Duodenal mucosa (tissue), 2 donors: ENCODE measurements around the gene SORBS2.

Experiments used
- H3K27ac ChIP-seq: one replicate; pipeline ENCODE4 v1.7.0; 2013; ENCODE audit warnings: low read depth, low read length
- H3K27me3 ChIP-seq, 2 donors: one replicate each; pipeline ENCODE4 v1.7.0; 2013; ENCODE audit warnings: low read length in 2 of 2, control low read depth in 1 of 2; ENCODE audit not compliant: insufficient read depth in 2 of 2, control insufficient read depth in 1 of 2
- H3K36me3 ChIP-seq, 2 donors: one replicate each; pipeline ENCODE4 v1.7.0; 2013; ENCODE audit warnings: low read length in 2 of 2, control low read depth in 1 of 2; ENCODE audit not compliant: insufficient read depth in 2 of 2, control insufficient read depth in 1 of 2
- H3K4me1 ChIP-seq, 2 donors: one replicate each; pipeline ENCODE4 v1.7.0; 2013; ENCODE audit warnings: low read length in 2 of 2, control low read depth in 1 of 2; ENCODE audit not compliant: insufficient read depth in 2 of 2, control insufficient read depth in 1 of 2
- H3K4me3 ChIP-seq, 2 donors: one replicate each; pipeline ENCODE4 v1.7.0; 2013; ENCODE audit warnings: low read length in 2 of 2, low read depth in 1 of 2
- H3K9ac ChIP-seq, 2 donors: one replicate each; pipeline ENCODE4 v1.7.0; 2013; ENCODE audit warnings: low read length in 2 of 2, low read depth in 1 of 2
- H3K9me3 ChIP-seq, 2 donors: one replicate each; pipeline ENCODE4 v1.7.0; 2013; ENCODE audit warnings: low read length in 2 of 2, control low read depth in 1 of 2; ENCODE audit not compliant: control insufficient read depth in 1 of 2

SORBS2 gene

GRCh38 chr4:185801471-185801870 lies 10.5 kb downstream of the SORBS2 start:
- H3K4me1 ChIP-seq: no peaks in the 10 kb centered on the region
- H3K36me3 ChIP-seq: no peaks in the 10 kb centered on the region
- H3K27ac ChIP-seq: no peak overlapping the region
- no peaks in the 10 kb centered on the region for H3K27me3 ChIP-seq
- no peak overlapping the region for H3K4me3 ChIP-seq
- H3K9me3 ChIP-seq: no peaks in the 10 kb centered on the region
- H3K9ac ChIP-seq: no peak overlapping the region

GRCh38 chr4:185800266-185800945 lies 11.6 kb downstream of the SORBS2 start:
- H3K27ac ChIP-seq: no peak overlapping the region
- H3K9ac ChIP-seq: no peak overlapping the region
- no peaks in the 10 kb centered on the region for H3K9me3 ChIP-seq
- no peaks in the 10 kb centered on the region for H3K36me3 ChIP-seq
- H3K4me3 ChIP-seq: no peak overlapping the region
- H3K27me3 ChIP-seq: no peaks in the 10 kb centered on the region
- H3K4me1 ChIP-seq: no peaks in the 10 kb centered on the region

- H3K27me3 ChIP-seq: no peaks in the 10 kb centered on the region
- no peak overlapping the region for H3K9ac ChIP-seq
- no peak overlapping the region for H3K27ac ChIP-seq
- H3K4me3 ChIP-seq: no peak overlapping the region
- H3K9me3 ChIP-seq: no peaks in the 10 kb centered on the region
- no peaks in the 10 kb centered on the region for H3K4me1 ChIP-seq
- H3K36me3 ChIP-seq: no peaks in the 10 kb centered on the region
Observed at GRCh38 chr4:185799442-185799841, 12.6 kb downstream of the SORBS2 start.

- Histone ChIP-seq H3K27me3 (no peaks in the 10 kb centered on the region), H3K9ac (no peak overlapping the region), H3K4me3 (no peak overlapping the region), H3K9me3 (no peaks in the 10 kb centered on the region), H3K36me3 (no peaks in the 10 kb centered on the region), H3K4me1 (no peaks in the 10 kb centered on the region), H3K27ac (no peak overlapping the region)
Observed at GRCh38 chr4:185797596-185798338, 14.2 kb downstream of the SORBS2 start.

- H3K36me3 ChIP-seq: no peaks in the 10 kb centered on the region
- no peak overlapping the region for H3K9ac ChIP-seq
- H3K27ac ChIP-seq: no peak overlapping the region
- no peaks in the 10 kb centered on the region for H3K9me3 ChIP-seq
- H3K27me3 ChIP-seq: no peaks in the 10 kb centered on the region
- H3K4me3 ChIP-seq: no peak overlapping the region
- H3K4me1 ChIP-seq: no peaks in the 10 kb centered on the region
Observed at GRCh38 chr4:185797018-185797417, 15.0 kb downstream of the SORBS2 start.

- Histone ChIP-seq H3K4me3 (no peak overlapping the region), H3K4me1 (no peaks in the 10 kb centered on the region), H3K27me3 (no peaks in the 10 kb centered on the region), H3K36me3 (no peaks in the 10 kb centered on the region), H3K9ac (no peak overlapping the region), H3K9me3 (no peaks in the 10 kb centered on the region), H3K27ac (no peak overlapping the region)
Observed at GRCh38 chr4:185796176-185796575, 15.8 kb downstream of the SORBS2 start.

GRCh38 chr4:185794637-185795036 lies 17.4 kb downstream of the SORBS2 start:
- H3K36me3 ChIP-seq: no peaks in the 10 kb centered on the region
- H3K4me3 ChIP-seq: no peak overlapping the region
- H3K27me3 ChIP-seq: no peaks in the 10 kb centered on the region
- H3K4me1 ChIP-seq: no peaks in the 10 kb centered on the region
- H3K9ac ChIP-seq: no peak overlapping the region
- H3K27ac ChIP-seq: no peak overlapping the region
- no peaks in the 10 kb centered on the region for H3K9me3 ChIP-seq

- Histone ChIP-seq H3K4me1 (no peaks in the 10 kb centered on the region), H3K36me3 (no peaks in the 10 kb centered on the region), H3K27me3 (no peaks in the 10 kb centered on the region), H3K4me3 (no peak overlapping the region), H3K9ac (no peak overlapping the region), H3K27ac (no peak overlapping the region), H3K9me3 (no peaks in the 10 kb centered on the region)
Observed at GRCh38 chr4:185793716-185794115, 18.3 kb downstream of the SORBS2 start.

- H3K27me3 ChIP-seq: no peaks in the 10 kb centered on the region
- H3K27ac ChIP-seq: no peak overlapping the region
- no peaks in the 10 kb centered on the region for H3K36me3 ChIP-seq
- no peak overlapping the region for H3K4me3 ChIP-seq
- H3K9ac ChIP-seq: no peak overlapping the region
- no peaks in the 10 kb centered on the region for H3K9me3 ChIP-seq
- no peaks in the 10 kb centered on the region for H3K4me1 ChIP-seq
Observed at GRCh38 chr4:185793116-185793485, 18.9 kb downstream of the SORBS2 start.

- no peak overlapping the region for H3K27ac ChIP-seq
- H3K27me3 ChIP-seq: no peaks in the 10 kb centered on the region
- H3K9ac ChIP-seq: no peak overlapping the region
- no peaks in the 10 kb centered on the region for H3K4me1 ChIP-seq
- H3K4me3 ChIP-seq: no peak overlapping the region
- no peaks in the 10 kb centered on the region for H3K9me3 ChIP-seq
- H3K36me3 ChIP-seq: no peaks in the 10 kb centered on the region
Observed at GRCh38 chr4:185792384-185793115, 19.4 kb downstream of the SORBS2 start.
